Fibroblast of mammary gland (primary cell): ENCODE data around the gene WDR46.
"Not testable (repeated sequence)": the region's sequence is repeated elsewhere in the genome, so short reads cannot be mapped to it uniquely, and the experiment has no call there.

Experiments
- DNase-seq: peaks from one replicate; pipeline ENCODE4 v3.0.0-alpha.2; 2010; ENCODE audit warnings: low read depth
- H3K4me3 ChIP-seq: 2 replicates; pipeline ENCODE4 v1.5.1; 2011; ENCODE audit warnings: low read depth, mild to moderate bottlenecking, low read length, moderate library complexity; ENCODE audit not compliant: control insufficient read depth
- TF ChIP-seq, protein P1 (sequence below): conservative IDR thresholded peaks from 2 replicates; pipeline ENCODE4 v1.5.1; 2011; ENCODE audit warnings: low read depth, low read length, inconsistent platforms; ENCODE audit not compliant: control insufficient read depth, insufficient read depth

The WDR46 gene

DNA sequence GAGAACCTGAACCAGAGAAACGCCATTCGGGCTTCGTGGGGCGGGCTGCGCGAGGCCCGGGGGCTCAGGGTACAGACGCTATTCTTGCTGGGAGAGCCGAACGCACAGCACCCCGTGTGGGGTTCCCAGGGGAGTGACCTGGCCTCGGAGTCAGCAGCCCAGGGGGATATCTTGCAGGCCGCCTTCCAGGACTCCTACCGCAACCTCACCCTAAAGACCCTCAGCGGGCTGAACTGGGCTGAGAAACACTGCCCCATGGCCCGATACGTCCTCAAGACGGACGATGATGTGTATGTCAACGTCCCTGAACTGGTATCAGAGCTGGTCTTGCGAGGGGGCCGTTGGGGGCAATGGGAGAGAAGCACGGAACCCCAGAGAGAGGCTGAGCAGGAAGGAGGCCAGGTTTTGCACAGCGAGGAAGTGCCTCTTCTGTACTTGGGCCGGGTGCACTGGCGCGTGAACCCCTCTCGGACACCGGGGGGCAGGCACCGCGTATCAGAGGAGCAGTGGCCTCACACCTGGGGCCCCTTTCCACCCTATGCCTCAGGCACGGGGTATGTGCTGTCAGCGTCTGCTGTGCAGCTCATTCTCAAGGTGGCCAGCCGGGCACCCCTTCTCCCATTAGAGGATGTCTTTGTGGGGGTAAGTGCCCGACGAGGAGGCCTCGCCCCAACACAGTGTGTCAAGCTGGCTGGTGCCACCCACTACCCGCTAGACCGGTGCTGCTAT lies 11.2 kb downstream of the WDR46 start:
- TF ChIP-seq, protein P1, sequence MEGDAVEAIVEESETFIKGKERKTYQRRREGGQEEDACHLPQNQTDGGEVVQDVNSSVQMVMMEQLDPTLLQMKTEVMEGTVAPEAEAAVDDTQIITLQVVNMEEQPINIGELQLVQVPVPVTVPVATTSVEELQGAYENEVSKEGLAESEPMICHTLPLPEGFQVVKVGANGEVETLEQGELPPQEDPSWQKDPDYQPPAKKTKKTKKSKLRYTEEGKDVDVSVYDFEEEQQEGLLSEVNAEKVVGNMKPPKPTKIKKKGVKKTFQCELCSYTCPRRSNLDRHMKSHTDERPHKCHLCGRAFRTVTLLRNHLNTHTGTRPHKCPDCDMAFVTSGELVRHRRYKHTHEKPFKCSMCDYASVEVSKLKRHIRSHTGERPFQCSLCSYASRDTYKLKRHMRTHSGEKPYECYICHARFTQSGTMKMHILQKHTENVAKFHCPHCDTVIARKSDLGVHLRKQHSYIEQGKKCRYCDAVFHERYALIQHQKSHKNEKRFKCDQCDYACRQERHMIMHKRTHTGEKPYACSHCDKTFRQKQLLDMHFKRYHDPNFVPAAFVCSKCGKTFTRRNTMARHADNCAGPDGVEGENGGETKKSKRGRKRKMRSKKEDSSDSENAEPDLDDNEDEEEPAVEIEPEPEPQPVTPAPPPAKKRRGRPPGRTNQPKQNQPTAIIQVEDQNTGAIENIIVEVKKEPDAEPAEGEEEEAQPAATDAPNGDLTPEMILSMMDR = no peak
- no peak overlapping the region for H3K4me3 ChIP-seq
- DNase-seq = no peak

- TF ChIP-seq, protein P1 = no peak
- peak within 1 kb of the TSS; percentile 100 for H3K4me3 ChIP-seq
- DNase-seq = peak; percentile 77
Measured at GRCh38 chr6:33276864-33277662, 12.0 kb downstream of the WDR46 start, which contains the start of gene B3GALT4. TSS of gene B3GALT4 (plus strand) at chr6:33277123. CDS start at chr6:33277420, 297 bp downstream.

DNA sequence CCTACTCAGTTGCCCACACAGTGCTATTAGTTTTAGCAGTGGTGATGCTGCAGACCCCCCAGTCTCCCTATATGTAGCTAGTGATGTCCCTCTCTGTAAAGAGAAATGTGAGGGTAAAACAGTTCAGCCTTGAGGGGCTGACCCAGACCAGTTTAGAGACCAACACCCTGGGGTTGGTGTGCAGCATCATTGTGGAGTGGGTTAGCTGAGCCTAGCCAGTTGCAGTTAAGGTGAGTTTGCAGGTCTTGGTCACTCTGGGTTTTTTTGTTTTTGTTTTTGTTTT lies 12.5 kb downstream of the WDR46 start:
- peak overlapping the region; percentile 35 for H3K4me3 ChIP-seq
- TF ChIP-seq, protein P1 = no peak
- no peak for DNase-seq

DNA sequence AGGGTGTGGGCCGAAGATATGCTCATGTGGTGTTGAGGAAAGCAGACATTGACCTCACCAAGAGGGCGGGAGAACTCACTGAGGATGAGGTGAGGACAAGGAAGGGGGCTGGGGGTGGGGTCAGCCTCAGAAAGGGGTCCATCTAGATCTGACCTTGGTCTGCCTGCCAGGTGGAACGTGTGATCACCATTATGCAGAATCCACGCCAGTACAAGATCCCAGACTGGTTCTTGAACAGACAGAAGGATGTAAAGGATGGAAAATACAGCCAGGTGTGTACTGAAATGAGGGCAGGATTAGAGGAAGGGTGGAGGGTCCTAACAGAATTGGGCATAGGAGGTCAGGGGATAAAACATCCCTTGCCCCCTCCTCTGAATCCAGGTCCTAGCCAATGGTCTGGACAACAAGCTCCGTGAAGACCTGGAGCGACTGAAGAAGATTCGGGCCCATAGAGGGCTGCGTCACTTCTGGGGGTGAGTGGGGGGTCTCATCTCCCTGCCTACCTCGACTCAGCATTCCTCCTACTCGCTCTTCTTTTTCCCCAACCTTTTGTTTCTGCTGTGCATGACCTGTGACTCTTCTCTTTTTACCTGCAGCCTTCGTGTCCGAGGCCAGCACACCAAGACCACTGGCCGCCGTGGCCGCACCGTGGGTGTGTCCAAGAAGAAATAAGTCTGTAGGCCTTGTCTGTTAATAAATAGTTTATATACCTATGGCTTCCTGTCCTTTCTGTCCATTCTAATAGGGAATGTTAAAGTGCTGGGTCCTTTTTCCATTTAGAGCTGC lies 13.1 kb downstream of the WDR46 start:
- DNase-seq = not testable (repeated sequence)
- H3K4me3 ChIP-seq = peak overlapping the region; percentile 100

DNA sequence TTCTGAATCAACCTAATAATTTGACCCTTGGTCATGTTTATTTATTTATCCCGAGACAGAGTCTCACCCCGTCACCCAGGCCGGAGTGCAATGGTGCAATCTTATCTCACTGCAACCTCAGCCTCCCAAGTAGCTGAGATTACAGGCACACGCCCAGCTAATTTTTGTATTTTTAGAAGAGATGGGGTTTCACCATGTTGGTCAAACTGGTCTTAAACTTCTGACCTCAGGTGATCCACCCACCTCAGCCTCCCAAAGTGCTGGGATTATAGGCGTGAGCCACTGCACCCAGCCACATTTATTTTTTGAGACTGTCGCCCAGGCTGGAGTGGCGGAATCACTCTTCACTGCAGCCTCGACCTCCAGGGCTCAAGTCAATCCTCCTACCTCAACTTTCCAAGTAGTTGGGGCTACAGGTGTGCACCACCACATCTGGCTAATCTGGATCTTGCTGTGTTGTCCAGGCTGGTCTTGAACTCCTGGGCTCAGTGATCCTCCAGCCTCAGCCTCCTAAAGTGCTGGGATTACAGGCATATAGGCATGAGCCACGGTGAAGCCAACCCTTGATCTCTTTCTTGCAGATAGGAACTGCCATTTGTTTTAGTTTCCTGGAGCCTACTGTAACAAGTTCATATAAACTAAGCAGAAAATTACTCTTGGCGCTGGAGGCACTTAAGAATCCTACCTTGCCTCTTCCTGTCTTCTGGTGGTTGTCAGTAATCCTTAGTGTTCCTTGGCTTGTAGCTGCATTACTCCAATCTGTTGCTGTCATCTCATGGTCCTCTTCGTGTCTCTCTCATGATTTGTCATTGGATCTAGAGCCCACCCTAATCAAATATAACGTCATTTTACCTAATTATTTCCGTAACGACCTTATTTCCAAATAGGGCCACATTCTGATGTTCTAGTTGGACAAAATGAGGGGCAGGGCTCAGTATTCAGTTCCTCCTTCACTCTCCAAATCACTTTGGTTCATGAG lies 14.8 kb downstream of the WDR46 start:
- TF ChIP-seq, protein P1 = no peak
- H3K4me3 ChIP-seq = peak overlapping the region; percentile 100
- DNase-seq = no peak

DNA sequence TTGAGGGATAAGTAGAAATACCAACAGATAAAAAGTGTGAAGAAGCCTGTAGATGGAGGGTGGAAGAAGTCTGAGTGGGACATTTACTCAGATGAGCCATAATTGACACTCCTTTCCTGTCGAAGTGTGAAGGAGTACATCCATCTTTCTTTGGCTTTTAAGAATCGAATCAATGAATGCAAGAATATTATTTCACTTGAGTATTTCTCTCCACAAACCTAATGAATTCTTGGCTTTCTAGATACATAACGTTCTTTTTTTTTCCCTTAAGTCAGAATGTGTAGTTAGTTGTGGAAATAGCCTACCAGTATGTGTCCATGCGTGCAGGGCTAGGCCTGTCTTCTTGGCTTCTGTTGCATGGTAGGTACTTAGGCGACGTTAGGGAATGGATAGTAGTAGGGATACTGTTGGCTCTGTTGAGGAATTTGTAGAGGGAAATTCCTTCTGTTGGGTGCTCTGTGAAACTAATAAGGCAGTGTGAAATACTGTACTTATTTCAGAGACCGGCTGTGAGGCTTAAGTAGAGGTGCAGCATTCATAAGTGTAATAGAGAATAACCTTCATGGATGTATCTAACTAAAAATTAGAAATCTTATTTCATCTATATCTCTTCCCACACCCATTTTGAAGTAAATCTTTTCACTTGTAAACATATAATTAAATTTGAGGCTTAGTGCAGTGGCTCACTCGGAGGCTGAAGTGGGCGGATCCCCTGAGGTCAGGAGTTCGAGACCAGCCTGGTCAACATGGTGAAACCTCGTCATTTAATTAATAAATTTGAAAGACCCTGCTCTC lies 15.7 kb downstream of the WDR46 start:
- TF ChIP-seq, protein P1 = no peak
- H3K4me3 ChIP-seq = peak overlapping the region; percentile 100
- no peak for DNase-seq
